Activated CD4-positive, alpha-beta T cell treated with anti-CD3 and anti-CD28 coated beads for 24 hours (primary cell): Measurements from ENCODE around the gene OTUD1.

ENCODE experiments used
- DNase-seq, 2 donors: peaks; one replicate each; pipeline ENCODE4 v3.0.0-alpha.2; 2020; ENCODE audit warnings: low read depth in 2 of 2

The OTUD1 gene

GRCh38 chr10:23422003-23422411 lies 16.9 kb upstream of the OTUD1 start:
- no peak for DNase-seq

- DNase-seq, result no peak
These were observed 6.7 kb upstream of the OTUD1 start for GRCh38 chr10:23432166-23432565.

- no peak for DNase-seq
These were observed 6.2 kb upstream of the OTUD1 start for GRCh38 chr10:23432639-23433038.

GRCh38 chr10:23433701-23434100 lies 5.2 kb upstream of the OTUD1 start:
- DNase-seq, result no peak

GRCh38 chr10:23435378-23435777 lies 3.5 kb upstream of the OTUD1 start:
- DNase-seq, result no peak

GRCh38 chr10:23436983-23437382 lies 1.9 kb upstream of the OTUD1 start:
- no peak for DNase-seq

- no peak for DNase-seq
These were observed 820 bp upstream of the OTUD1 start for GRCh38 chr10:23437963-23438546.

GRCh38 chr10:23439452-23439960 lies 631 bp downstream of the OTUD1 start:
- DNase-seq, result peak in 1 of 2 donors; percentile 14

DNA sequence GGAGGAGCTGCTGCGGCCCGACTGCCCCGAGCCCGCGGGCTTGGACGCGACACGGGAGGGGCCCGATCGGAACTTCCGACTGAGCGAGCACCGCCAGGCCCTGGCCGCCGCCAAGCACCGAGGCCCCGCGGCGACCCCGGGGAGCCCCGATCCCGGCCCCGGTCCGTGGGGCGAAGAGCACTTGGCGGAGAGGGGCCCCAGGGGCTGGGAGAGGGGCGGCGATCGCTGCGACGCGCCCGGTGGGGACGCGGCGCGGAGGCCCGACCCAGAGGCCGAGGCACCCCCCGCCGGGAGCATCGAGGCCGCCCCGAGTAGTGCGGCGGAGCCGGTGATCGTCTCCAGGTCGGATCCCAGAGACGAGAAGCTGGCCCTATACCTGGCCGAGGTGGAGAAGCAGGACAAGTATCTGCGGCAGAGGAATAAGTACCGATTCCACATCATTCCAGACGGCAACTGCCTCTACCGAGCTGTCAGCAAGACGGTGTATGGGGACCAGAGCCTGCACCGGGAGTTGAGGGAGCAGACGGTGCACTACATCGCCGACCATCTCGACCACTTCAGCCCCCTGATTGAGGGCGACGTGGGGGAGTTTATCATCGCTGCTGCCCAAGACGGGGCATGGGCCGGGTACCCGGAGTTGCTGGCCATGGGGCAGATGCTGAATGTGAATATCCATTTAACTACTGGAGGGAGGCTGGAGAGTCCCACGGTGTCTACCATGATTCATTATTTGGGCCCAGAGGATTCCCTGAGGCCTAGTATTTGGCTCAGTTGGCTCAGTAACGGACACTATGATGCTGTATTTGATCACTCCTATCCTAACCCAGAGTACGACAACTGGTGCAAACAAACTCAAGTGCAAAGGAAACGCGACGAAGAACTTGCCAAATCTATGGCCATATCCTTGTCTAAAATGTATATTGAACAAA lies 1.4 kb downstream of the OTUD1 start:
- DNase-seq, result peak; percentile 3 to 11

GRCh38 chr10:23441251-23441650 lies 2.4 kb downstream of the OTUD1 start:
- DNase-seq, result no peak

- no peak for DNase-seq
These were observed 4.1 kb downstream of the OTUD1 start for GRCh38 chr10:23442936-23443335.

- DNase-seq, result no peak
These were observed 6.7 kb downstream of the OTUD1 start for GRCh38 chr10:23445591-23445990.

DNA sequence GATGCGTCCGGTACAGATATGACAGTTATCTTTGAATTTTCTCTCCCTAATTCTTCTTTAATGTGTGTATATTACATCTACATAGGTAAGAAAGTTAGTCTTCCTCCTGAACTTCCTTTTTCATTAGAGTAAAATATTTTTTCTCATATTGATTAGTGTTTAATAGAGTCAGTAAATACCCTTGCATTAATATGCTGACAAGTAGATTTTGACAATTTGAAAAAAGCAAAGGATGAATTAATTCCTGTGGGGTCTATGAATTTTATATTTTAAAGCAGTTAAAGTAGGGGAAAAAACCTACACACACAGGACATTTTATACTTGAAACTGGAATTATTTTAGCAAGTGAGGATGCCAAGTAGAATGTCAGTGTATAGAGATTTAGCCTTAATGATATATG lies 9.4 kb downstream of the OTUD1 start:
- no peak for DNase-seq

DNA sequence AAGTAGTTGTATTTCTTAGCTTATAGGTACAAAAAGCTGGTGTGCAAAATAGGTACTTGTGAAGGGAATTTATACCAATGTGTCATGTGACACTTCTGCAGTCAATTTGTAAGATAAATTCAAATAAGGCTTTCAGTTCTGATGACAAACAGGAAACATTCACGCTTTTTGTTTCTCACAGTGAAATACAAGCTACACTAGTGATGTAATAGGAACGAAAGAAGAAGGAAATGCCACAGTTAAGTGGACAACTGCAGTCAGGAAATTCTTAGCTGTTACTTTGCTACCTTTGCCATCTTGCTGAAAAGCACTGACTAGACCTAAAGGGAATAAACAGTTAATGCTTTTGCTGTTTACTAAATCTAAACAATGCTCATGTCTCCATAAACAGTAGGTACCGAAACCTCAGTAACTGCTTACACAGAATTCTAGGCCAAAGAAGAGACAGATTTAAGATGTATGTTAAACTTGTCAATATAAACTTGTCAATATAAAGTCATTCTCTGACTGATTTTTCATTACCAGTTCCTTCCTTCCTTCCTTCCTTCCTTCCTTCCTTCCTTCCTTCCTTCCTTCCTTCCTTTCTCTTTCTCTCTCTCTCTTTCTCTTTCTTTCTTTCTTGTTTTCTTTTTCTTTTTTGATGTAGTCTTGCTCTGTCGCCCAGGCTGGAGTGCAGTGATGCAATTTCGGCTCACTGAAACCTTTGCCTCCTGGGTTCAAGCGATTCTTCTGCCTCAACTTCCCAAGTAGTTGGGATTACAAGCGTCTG lies 10.1 kb downstream of the OTUD1 start:
- peak in 1 of 2 donors; percentile 1 for DNase-seq

DNA sequence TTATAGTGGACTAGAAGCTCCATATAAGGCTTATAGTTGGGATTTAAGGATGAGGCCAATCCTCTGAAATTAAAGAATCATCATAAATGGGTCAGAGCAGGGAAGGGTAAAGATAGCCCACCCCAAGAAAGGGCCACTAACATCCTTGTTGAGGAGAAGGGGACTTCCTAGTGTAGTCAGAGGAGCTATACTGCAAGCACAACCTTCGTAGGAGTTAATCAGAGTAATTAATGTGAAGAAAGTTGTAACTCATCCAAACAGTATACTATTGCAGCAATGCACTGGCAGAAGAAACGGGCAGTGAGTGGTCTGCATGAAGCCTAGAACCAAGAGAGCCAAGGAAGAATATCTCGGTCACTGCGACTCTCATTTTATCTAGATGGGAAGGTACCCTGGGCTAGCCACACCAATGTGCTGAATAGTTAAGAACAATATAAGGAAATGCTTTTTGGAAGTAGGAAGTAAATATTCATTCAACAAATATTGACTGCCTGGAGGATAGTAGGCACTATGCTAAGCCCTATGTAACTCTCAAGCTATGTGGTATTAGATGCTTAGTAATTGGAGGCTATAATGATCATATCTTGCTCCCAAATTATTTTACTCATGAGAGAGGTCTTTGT lies 13.3 kb downstream of the OTUD1 start:
- DNase-seq, result no peak

- DNase-seq, result no peak
These were observed 14.6 kb downstream of the OTUD1 start for GRCh38 chr10:23453465-23453864.

- no peak for DNase-seq
These were observed 18.9 kb downstream of the OTUD1 start for GRCh38 chr10:23457632-23458417.

GRCh38 chr10:23459308-23459939 lies 20.5 kb downstream of the OTUD1 start:
- DNase-seq, result no peak

DNA sequence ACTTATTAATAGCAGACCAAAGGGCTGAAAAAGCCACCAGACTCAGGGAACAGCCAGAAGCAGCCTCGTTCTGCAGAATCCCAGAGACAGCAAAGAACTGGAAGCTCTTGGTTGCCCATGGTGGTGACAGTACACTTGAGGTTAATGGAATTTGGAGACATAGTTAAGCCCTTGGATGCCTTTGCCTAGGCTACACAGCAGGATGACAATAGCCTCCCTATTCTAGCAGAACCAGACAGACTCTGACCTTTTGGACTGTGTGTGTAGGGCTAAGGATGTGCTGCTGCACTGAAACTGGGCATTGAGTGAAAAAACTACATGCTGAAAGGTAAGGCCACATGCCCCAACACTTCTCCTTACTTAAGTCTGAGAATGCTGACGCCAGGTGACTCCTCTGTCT lies 22.7 kb downstream of the OTUD1 start:
- no peak for DNase-seq

- DNase-seq, result no peak
These were observed 28.1 kb downstream of the OTUD1 start for GRCh38 chr10:23467012-23467411.

- DNase-seq, result no peak
These were observed 28.7 kb downstream of the OTUD1 start for GRCh38 chr10:23467548-23467947.
